HG02623 (cell line): ENCODE data around the gene CFAP46.
"Not testable (repeated sequence)": the region's sequence is repeated elsewhere in the genome, so short reads cannot be mapped to it uniquely, and the experiment has no call there.

Source experiments
- ATAC-seq: cut with Tn5 transposase; IDR thresholded peaks from one replicate; pipeline ENCODE4 v1.9.1; 2021; ENCODE audit warnings: moderate library complexity; ENCODE audit not compliant: unreplicated experiment

CFAP46 gene

DNA sequence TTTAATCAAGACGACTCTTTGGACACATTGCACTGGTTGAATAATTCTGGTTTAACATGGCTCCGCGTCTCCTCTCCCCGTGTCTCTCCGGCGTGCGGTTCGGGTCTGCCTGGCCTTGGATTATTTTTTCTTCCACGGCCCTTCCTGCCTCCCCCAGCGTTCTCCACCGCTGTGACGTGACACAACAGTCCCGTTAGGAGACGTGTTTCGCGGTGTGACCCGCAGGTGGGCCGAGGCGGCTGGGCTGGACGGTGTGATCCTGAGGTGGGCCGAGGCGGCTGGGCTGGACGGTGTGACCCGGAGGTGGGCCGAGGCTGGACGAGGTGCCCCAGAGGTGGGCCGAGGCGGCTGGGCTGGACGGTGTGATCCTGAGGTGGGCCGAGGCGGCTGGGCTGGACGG lies 144.4 kb downstream of the CFAP46 start:
- ATAC-seq, result not testable (repeated sequence)

DNA sequence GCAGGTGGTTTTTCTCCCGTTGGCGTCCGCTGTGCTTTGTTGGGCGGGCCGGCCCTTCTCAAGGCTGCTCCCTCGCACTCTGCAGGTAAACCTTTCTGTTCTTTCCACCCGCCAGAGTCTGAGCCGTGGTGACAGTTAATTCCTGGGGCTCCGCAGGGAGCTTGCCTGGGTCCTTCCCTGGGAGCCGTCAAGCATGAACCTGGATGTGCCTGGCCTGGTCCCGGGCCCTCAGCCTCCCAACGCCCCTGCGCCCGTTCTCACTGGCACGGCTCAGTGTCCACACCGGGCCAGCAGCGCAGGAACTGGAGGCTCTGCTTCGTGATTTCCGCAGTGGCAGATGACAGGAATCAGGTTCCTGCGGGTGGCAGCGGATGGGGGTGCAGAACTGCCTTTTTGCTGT lies 145.5 kb downstream of the CFAP46 start:
- ATAC-seq, result no peak

DNA sequence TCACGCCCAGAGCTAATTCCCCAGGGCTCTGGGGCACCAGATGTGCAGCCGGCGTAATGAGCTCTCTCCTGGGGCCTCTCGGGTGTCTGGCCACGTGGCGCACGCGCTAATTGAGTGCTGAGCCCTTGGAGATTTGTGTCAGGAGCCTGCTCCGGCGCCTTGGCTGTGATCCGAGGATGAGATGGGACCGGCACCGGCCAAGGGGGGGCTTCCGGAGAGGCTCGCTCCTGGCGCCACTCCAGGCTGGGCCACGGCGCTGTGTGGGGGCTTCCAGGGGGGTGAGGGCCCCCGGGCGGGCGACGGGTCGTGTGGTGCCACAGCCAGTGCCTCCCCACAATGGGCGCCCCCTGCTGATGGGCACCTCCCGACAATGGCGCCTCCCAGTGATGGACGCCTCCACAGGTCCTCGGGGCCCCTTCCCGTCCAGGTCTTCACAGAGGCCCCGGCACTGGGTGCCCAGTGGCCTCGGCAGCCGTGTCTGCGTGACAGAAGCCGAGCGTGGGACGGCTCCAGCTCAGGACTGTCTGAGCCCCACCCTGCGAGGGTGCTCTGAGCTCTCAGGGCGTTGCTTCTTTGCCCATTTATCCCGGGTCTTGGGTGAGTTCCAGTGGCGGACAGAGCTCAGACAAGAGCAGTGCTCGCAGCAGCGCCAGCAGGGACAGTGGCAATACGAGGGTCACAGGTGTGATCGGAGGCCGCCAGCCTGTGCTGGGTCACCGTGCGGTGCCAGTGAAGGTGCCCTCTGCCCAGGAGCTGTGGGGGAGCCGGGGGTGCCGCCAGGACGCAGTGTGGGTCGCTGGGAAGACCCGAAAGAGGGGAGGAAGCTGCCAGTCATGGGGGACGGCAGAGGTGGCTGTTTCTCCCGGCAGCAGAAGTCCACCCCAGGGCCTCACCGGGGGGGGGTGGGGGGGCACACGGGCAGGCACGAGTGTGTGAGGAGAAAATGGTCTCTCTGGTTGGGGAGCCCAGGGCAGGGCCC lies 148.2 kb downstream of the CFAP46 start:
- ATAC-seq, result no peak

DNA sequence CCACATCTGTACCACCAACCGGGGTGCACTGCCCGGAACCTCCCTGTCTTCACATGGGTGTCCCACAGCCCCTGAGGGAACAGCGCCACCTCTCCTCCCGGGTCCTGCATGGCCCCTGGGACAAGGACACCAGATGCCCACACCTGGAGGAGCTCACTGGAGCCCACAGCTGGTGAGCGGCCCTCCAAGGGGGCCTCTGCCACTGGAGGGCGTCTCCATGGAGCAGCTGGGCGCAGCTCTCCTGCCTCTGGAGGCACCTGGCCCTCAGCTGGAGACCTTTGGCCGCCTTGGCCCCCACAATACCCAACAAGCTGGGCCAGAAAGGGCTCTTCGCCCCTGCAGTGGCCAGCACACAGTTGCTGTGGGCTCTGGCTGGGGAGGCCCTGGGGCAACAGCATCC lies 149.2 kb downstream of the CFAP46 start:
- ATAC-seq, result no peak

DNA sequence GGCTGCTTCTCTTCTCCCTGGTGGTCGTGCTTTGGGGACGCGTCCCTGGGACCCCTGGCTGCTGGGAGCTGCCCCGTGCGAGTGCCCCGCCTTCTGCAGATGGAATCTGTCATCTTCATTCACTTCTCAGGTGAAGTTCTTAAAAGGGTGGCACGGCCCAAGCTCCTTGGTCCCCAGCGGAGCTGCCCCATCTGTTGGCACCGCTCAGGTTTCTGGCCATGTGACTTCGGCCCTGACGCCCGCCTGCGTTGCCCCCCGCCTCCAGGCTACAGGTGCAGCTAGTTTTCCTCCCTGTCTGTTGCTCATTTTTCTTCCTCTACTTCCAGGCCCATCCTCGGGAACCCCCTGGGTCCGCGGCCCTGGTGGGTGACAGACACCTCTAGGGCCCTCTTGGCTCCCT lies 149.6 kb downstream of the CFAP46 start:
- ATAC-seq, result no peak

DNA sequence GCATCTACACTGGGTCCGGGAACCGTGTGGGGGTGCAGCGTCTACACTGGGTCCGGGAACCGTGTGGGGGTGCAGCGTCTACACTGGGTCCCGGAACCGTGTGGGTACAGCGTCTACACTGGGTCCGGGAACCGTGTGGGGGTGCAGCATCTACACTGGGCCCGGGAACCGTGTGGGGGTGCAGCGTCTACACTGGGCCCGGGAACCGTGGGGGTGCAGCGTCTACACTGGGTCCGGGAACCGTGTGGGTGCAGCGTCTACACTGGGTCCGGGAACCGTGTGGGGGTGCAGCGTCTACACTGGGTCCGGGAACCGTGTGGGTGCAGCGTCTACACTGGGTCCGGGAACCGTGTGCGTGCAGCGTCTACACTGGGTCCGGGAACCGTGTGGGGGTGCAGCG lies 150.3 kb downstream of the CFAP46 start:
- ATAC-seq, result not testable (repeated sequence)

DNA sequence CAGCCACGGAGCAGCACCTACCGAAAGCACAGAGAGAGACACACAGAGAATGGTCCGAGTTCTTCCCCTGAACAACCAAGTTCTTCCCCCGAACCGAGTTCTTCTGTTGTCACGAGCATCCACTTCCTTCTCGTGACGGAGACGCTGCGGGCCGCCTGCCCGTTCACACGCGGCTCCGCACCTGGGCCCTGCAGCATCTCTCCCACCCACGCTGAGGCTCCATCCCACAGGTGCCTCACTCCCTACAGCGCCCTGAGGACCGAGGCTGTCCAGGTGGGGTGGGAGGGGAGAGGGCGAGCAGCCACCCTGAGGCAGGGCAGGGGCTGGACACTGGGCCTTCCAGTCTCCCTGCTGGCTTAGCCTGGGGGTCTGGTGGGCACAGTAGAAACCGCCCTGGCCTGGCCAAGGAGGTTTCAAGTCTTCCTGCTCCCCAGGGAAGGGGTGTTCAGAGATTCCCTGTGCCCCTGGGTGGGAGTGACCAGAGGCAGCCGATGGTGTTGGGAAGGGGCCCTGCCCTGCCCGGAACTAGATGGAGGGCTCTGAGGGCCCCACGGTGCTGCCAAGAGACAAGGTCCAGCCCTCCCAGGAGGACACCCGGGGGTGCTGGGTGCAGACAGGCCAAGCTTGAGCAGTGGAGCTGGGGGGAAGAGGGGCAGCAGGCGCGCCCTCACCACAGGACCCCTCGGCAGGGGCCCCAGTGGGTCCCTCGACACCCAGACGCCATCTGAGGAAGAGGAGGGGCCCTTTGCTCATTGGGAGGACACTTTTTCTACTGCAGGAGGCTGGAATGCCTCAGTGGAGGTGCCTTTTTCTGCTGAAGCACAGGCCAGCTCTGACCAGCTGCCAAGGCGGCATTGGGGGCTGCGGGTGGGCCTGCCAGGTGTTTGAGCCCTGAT lies 151.2 kb downstream of the CFAP46 start:
- ATAC-seq, result no peak

DNA sequence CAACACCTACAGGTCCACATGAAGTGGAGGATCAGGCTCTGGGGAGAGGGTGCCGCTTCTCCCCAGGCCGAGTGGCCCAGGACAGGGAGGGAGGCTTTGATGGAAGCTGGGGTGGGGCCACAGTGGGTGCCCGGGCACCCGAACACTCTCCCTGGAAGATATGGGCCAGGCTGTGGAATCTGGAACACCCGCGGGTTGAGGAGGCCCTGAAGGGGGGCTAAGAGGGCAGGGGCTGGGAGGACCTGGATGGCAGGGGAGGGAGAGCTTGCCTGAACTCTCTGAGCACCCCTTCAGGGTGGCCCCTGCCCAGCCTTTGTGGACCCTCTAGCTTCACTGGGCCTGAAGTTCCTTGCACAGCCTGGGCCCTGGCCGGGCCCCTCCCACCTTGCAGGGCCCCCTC lies 151.9 kb downstream of the CFAP46 start:
- ATAC-seq, result no peak

DNA sequence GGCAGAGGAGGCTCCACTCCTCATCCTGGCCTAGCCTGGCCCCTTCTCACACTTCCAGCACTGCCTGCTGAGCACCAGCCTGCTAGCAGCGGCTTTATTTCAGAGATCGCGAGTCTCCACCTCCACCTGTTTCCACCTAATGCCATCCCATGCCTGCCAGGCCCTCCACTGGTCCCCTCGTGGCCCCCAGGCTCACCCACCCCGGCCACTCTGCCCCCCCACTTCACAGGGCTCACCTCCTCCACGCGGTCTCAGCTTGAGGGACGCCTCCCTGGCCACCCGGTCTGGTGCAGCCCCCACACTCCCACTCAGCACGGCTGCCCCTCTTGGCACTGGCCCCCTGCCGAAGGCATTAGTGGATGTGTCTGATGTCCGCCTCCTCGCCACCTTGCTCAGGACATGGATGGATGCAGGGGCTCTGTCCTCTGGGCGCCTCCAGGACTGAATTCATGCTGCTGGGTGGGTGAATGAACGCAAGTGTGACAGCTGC lies 152.7 kb downstream of the CFAP46 start:
- no peak for ATAC-seq

DNA sequence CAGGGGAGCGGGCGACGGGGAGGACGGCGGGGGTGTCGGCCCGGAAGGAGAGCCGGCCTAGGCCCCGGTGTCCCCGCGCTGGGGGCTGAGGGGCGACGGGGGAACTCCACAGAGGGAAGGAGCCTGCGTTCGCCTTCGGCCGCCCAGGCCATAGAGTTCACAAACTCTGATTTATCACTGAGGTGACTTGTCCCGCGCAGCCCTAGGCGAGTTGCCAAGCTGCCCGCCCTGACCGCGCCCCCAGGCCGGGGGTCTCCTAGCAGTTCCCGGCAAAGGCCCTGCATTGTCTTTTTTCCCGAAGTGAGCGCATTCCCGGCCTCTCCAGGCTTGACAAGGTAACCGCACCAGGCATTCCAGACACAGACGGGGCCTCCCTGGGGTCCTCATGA lies 153.5 kb downstream of the CFAP46 start:
- no peak for ATAC-seq

DNA sequence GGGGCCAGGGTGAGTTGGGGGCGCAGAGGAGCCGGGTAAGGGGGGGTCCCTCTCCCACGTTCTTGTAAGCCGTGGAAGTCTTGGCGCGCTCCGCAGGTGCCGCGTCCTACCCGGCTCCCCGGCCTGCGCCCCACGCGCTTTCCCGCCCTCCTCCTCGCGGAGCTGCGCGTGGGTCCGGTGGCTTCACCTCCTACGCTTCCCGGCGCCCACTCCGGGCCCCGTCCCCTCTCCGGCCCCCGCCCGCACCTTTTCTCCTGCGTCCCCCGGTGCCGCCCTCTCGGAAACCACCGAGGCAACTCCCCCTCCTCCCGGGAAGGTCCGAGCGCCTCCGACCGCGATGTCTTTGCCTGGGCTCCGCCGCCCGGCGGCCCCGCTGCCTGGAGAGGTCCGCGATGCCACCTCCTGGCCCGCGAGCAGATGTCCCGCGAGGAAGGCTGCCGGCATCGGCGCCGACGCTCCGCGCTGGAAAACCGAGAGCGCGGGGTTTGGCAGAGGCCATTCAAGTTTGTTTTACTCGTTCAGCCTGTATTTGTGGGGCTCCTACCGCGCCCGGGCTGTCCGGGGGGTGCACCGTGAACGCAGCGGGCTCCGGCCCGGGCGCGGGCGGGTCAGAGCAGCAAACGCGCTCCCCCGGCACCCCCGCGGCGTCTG lies 154.1 kb downstream of the CFAP46 start:
- ATAC-seq, result no peak

DNA sequence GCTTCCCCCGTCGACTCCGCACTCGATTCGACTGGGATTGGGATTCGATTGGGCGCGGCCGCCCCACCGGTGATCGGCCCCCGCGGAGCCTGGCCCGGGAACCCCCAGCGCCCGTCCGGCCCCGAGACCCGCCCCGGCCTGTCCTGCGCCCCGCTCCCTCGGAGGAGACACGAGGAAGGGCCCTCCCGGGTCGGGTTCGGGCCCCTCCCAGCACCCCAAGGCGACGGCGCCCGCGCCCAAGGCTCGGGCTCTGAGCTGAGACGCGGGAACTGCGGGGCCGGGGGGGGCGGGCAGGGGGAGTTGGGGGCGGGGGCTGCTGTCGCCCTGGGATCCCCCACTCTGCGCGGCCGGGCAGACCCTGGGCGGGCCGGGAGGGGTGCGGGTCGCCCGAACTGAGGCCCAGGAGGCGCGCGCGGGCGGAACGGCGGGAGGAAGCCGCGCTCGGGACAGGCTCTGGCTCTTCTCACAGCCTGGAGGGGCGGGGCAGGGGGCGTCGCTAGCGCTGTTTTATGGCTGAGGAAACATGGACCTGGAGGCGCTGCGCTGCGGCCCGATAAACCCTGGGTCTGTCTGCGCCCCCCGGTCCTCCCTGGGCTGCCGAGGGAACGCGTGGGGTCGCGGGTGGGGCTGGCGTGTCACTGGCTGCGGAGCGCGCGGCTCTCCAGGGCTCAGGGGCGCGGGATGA lies 154.7 kb downstream of the CFAP46 start:
- no peak for ATAC-seq

DNA sequence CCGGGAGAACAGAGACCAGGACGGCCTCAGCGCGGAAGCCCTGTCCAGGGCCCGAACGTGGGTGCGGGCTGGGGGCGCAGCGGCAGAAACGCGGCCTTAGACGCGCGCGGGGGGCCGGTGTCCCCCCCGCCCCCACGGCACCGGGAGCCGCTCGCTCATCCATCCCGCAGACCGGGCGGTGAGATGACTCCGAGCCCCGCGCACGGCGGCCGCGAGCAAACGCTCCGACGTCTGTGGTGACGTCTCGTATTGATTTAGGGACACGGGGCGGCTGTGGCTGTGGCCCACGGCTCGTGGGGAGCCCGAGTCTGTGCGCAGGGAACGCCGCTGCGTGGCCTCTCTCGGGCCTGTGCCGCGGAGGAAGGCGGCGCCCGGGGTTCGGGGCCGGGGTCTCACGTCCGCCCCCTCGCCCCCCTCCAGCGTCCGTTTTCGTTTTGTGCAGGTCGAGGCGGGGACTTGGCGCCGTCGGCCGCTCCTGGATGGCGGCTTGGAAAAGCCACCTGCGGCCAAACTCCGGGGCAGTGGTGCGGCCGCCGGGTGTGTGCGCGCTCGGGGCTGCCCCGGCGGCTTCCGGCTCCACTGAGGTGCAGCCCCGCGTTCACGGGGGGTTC lies 155.4 kb downstream of the CFAP46 start:
- ATAC-seq, result no peak

DNA sequence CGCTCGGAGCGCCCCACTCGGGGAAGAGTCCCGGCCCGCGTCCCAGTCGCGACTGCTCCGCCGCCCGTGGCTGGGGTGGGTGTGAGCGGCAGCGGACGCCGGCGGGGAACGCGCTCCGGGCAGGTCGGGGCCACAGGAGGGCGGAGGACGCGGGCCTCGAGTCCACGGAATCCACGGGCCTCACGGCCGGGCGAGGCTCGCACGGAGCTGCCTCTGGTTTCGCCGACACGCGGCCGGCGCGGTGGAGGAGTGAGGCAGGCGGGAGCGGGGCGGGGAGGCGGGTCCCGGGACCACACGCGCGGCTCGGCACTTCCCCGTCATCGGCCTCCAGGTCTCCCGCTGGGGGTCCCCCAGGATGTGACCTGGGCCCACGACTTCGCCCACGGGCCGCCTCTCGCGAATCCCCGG lies 155.9 kb downstream of the CFAP46 start:
- ATAC-seq, result no peak

DNA sequence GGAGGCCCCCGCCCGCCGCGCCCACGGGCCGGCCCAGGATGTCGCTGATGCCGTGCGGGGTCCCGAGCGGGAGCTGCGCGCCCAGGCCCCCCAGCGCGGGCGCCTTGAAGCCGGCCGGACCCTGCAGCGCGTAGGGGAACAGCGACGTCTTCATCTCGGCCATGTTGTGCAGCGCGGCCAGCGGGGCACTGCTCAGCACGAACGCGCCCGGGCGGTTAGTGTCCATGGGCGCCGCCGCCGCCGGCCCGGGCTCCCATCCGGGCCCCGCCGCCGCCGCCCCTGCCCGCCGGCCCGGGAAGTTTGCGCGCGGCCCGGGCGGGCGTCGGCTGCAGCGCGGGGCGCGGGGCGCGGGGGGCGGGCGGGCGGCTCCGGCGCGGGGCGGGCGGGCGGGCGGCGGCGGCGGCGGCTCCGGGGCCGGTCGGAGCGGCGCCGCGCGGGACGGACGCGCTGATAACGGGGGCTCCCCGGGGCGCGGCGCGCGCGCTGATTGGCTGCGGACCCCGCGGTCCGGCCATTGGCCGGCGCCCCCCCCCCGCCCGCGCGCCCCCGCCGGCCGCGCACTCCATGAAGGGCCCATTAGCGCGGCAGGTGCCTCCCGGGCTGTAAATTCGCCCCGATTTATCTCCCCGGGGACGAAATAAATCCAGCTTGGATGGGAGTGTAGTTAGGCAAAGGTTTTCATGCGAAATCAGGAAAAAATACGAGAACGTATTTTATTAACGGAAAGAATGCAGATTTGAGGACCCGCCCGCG lies 156.5 kb downstream of the CFAP46 start, which contains the start of gene NKX6-2:
Gene NKX6-2, minus strand, starts transcription at position 425 of the 753 bp plus-strand sequence. Its CDS starts 199 bp downstream, at position 226.
- no peak for ATAC-seq

DNA sequence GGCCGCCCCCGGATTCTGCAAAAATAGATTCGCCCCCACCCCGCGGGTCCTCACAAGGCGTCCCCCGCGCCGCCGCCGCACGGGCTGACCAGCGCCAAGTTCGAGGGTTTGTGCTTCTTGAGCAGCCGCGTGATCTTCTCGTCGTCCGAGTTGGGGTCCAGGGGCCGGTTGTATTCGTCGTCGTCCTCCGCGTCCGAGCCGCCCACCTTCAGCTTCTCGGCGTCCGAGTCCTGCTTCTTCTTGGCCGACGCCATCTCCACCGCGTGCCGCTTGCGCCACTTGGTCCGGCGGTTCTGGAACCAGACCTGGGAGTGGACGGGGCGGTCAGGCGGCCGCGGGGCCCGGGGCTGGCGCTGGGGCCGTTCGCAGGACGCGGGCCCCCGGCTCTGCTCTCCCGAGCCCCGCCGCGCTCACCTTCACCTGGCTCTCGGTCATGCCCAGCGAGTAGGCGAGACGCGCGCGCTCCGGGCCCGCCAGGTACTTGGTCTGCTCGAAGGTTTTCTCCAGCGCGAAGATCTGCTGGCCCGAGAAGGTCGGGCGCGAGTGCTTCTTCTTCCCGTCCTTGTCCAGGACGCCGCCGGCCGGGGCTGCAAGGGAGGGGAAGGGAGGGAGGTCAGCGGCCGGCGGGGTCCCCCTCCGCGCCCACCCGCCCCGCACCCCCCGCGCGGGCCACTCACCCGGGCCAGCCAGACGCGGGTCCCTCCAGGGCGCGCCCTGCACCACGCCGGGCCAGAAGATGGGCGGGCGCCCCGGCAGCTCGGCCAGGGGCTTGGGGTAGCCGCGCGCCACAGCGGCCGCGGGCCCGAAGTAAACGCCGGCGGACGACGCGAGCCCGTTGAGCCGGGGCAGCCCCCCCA lies 157.3 kb downstream of the CFAP46 start:
- ATAC-seq, result no peak

DNA sequence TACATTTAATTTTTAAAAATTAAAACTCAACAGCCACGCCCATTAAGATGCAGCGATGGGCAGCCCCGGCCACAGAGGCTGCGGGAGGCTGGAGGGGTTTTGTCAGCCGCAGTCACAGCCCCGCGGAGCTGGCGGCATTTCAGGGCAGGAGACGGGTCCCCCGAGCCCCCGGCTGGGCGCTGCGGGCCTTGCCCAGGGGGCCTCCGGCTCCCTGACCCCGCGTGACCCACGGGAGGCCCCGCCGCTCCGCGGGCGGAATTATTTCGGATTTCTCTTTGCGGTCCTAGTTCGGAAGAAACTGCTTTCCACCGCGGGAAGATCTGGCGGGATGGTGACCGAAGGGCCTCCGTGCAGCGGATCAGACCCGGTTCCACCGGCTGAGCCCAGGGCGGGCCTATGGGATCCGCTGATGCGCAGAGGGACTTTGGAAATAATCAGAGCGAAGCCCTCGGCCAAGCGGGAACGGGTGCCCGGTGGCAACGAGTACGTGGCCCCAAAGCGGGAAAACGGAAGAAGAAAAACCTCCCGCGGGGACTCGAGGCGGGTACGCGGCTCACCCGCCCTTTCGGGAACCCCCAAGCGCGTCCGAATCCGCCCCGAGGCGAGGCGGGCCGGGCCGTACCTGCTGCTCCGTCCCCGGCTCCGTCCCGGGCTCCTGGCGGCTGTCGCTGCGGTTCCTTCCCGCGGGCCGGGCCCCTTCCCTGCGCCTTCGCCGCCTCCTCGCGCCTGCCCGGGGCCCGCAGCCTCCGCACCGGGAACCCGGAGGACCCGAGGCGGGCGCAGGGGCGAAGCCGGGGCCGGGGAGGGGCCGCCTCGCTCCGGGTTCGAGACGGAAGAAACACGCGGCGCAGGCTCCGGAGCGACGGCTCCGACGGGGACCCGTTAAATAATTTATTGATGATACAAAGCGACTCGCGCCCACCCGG lies 158.2 kb downstream of the CFAP46 start:
- ATAC-seq, result no peak
